Parathyroid adenoma (tissue), 2 donors: ENCODE data around the gene ECHDC3.

Experiments used
- H2AFZ ChIP-seq: fragments of 300-600 bp; sonication (generic); one replicate; pipeline ENCODE4 v1.7.0; 2017; ENCODE audit warnings: antibody characterized with exemption, mild to moderate bottlenecking
- H3K27ac ChIP-seq: fragments of 300-600 bp; sonication (generic); one replicate; pipeline ENCODE4 v1.7.0; 2017
- H3K27me3 ChIP-seq: fragments of 300-600 bp; sonication (generic); one replicate; pipeline ENCODE4 v1.7.0; 2017; ENCODE audit warnings: low read length; ENCODE audit not compliant: control insufficient read depth, insufficient read depth
- H3K36me3 ChIP-seq: fragments of 300-600 bp; sonication (generic); one replicate; pipeline ENCODE4 v1.7.0; 2017; ENCODE audit warnings: low read length; ENCODE audit not compliant: control insufficient read depth, insufficient read depth
- H3K4me1 ChIP-seq: fragments of 300-600 bp; sonication (generic); one replicate; pipeline ENCODE4 v1.7.0; 2017; ENCODE audit warnings: control low read depth
- H3K4me2 ChIP-seq: fragments of 300-600 bp; sonication (generic); one replicate; pipeline ENCODE4 v1.7.0; 2017; ENCODE audit warnings: low read length
- H3K4me3 ChIP-seq: fragments of 300-600 bp; sonication (generic); one replicate; pipeline ENCODE4 v1.7.0; 2017; ENCODE audit warnings: low read depth, low read length
- H3K79me2 ChIP-seq: fragments of 300-600 bp; sonication (generic); one replicate; pipeline ENCODE4 v1.7.0; 2017; ENCODE audit warnings: control low read depth
- H3K9ac ChIP-seq: fragments of 300-600 bp; sonication (generic); one replicate; pipeline ENCODE4 v1.7.0; 2017; ENCODE audit warnings: mild to moderate bottlenecking
- H3K9me3 ChIP-seq: fragments of 300-600 bp; sonication (generic); one replicate; pipeline ENCODE4 v1.7.0; 2017; ENCODE audit warnings: low read length; ENCODE audit not compliant: control insufficient read depth
- CTCF ChIP-seq: fragments of 300-600 bp; sonication (generic); IDR thresholded peaks from one replicate; pipeline ENCODE4 v1.7.0; 2017; ENCODE audit warnings: antibody characterized with exemption, mild to moderate bottlenecking
- donor health status: primary hyperparathyroidism.

Gene ECHDC3

GRCh38 chr10:11740907-11741306, 1.3 kb upstream of the ECHDC3 start:
- no peaks in the 10 kb centered on the region for H3K79me2 ChIP-seq
- peaks cover 7% of the 10 kb centered on the region for H3K4me1 ChIP-seq
- H3K4me2 ChIP-seq: no peak overlapping the region
- H3K4me3 ChIP-seq: no peak overlapping the region
- no peaks in the 10 kb centered on the region for H3K9me3 ChIP-seq
- H3K9ac ChIP-seq: no peak overlapping the region
- H2AFZ ChIP-seq: no peak overlapping the region
- no peak for TF ChIP-seq CTCF
- H3K36me3 ChIP-seq: no peaks in the 10 kb centered on the region
- H3K27ac ChIP-seq: no peak overlapping the region
- no peaks in the 10 kb centered on the region for H3K27me3 ChIP-seq

- H3K79me2 ChIP-seq: no peaks in the 10 kb centered on the region
- peak overlapping the region; percentile 75 for H3K4me2 ChIP-seq
- no peak overlapping the region for H3K9ac ChIP-seq
Measured at GRCh38 chr10:11741608-11742007, 574 bp upstream of the ECHDC3 start.

GRCh38 chr10:11742779-11743298, 657 bp downstream of the ECHDC3 start:
- Histone ChIP-seq H3K4me2 (peak overlapping the region; percentile 31), H3K9ac (no peak overlapping the region), H3K9me3 (no peaks in the 10 kb centered on the region), H3K27me3 (no peaks in the 10 kb centered on the region), H3K79me2 (no peaks in the 10 kb centered on the region), H2AFZ (peak overlapping the region; percentile 89), H3K27ac (peak overlapping the region; percentile 51), H3K4me1 (peaks cover 12% of the 10 kb centered on the region), H3K4me3 (peak overlapping the region; percentile 49), H3K36me3 (no peaks in the 10 kb centered on the region)
- no peak for TF ChIP-seq CTCF

More at GRCh38 chr10:11741608-11742007, 574 bp upstream of the ECHDC3 start:
- no peaks in the 10 kb centered on the region for H3K9me3 ChIP-seq
- H3K4me1 ChIP-seq: peaks cover 7% of the 10 kb centered on the region
- peak overlapping the region; percentile 44 for H3K4me3 ChIP-seq
- peak overlapping the region; percentile 89 for H2AFZ ChIP-seq
- no peak for TF ChIP-seq CTCF
- no peaks in the 10 kb centered on the region for H3K27me3 ChIP-seq
- no peaks in the 10 kb centered on the region for H3K36me3 ChIP-seq
- no peak overlapping the region for H3K27ac ChIP-seq

GRCh38 chr10:11743461-11744338, 1.5 kb downstream of the ECHDC3 start:
- Histone ChIP-seq H3K4me3 (no peak overlapping the region), H3K4me2 (no peak overlapping the region), H3K9ac (no peak overlapping the region)

More at GRCh38 chr10:11743461-11744338, 1.5 kb downstream of the ECHDC3 start:
- peaks cover 12% of the 10 kb centered on the region for H3K4me1 ChIP-seq
- H3K36me3 ChIP-seq: no peaks in the 10 kb centered on the region
- H3K79me2 ChIP-seq: no peaks in the 10 kb centered on the region
- H3K9me3 ChIP-seq: no peaks in the 10 kb centered on the region
- no peaks in the 10 kb centered on the region for H3K27me3 ChIP-seq
- H2AFZ ChIP-seq: no peak overlapping the region
- TF ChIP-seq CTCF: no peak
- H3K27ac ChIP-seq: no peak overlapping the region
